IMR-90 (cell line): ENCODE results near the gene GJA10. TPM values are rescaled to one million over a fixed set of nuclear protein-coding genes. Genes with fewer than 3 reads are reported as not detected.

ENCODE experiments used
- ATAC-seq: fragments of 200-7000 bp; cut with Tn5 transposase; 2 replicates; pipeline ENCODE4 v1.9.1; 2020; ENCODE audit warnings: low read depth, mild to moderate bottlenecking, moderate library complexity
- BruUV-seq: library from RNA; stranded (reverse); fragments of 400-500 nt; replicated peaks from 2 replicates; lab custom pipeline; 2021; lab: Mats Ljungman, UMichigan
- CTCF ChIA-PET: fragments of 300-600 bp; formaldehyde crosslinking; extraction: SDS; loops from one replicate; lab custom pipeline; 2021; ENCODE audit warnings: antibody characterized with exemption; lab: Yijun Ruan, JAX
- POLR2A ChIA-PET: fragments of 300-600 bp; sonication (Branson Sonifier 250); formaldehyde crosslinking; loops from one replicate; lab custom pipeline; 2022; ENCODE audit warnings: antibody characterized with exemption; ENCODE audit not compliant: unreplicated experiment; lab: Charles Lee
- DNase-seq: peaks from one replicate; pipeline ENCODE4 v3.0.0; 2013
- H2AFZ ChIP-seq: replicated peaks from 2 replicates; pipeline ENCODE3; 2013; ENCODE audit warnings: low read length, mild to moderate bottlenecking; ENCODE audit not compliant: poor library complexity
- H2AK5ac ChIP-seq: 2 replicates; pipeline ENCODE4 v1.6.1; 2013; ENCODE audit warnings: low read depth, low read length, inconsistent platforms
- H2AK9ac ChIP-seq: replicated peaks from 2 replicates; pipeline ENCODE3; 2013; ENCODE audit warnings: mild to moderate bottlenecking, low read depth, low read length, moderate library complexity; ENCODE audit not compliant: poor library complexity
- H2BK120ac ChIP-seq: 2 replicates; pipeline ENCODE4 v1.6.1; 2013; ENCODE audit warnings: low read depth, low read length, inconsistent platforms
- H2BK15ac ChIP-seq: 3 replicates; pipeline ENCODE4 v1.6.1; 2013; ENCODE audit warnings: low read depth, low read length, inconsistent platforms
- H2BK20ac ChIP-seq: 2 replicates; pipeline ENCODE4 v1.6.1; 2013; ENCODE audit warnings: low read depth, mild to moderate bottlenecking, inconsistent platforms, low read length, moderate library complexity
- H2BK5ac ChIP-seq: 2 replicates; pipeline ENCODE4 v1.6.1; 2013; ENCODE audit warnings: mild to moderate bottlenecking, low read depth, low read length, inconsistent platforms; ENCODE audit not compliant: poor library complexity, severe bottlenecking
- H3K14ac ChIP-seq: replicated peaks from 2 replicates; pipeline ENCODE4 v1.6.1; 2013; ENCODE audit warnings: low read depth, low read length, inconsistent platforms
- H3K18ac ChIP-seq: 2 replicates; pipeline ENCODE4 v1.6.1; 2013; ENCODE audit warnings: low read depth, low read length, control low read depth
- H3K23ac ChIP-seq: 2 replicates; pipeline ENCODE4 v1.6.1; 2013; ENCODE audit warnings: low read depth, low read length, inconsistent platforms
- H3K27ac ChIP-seq: 2 replicates; pipeline ENCODE4 v1.5.1; 2013; ENCODE audit warnings: mild to moderate bottlenecking, control low read depth, low read length; ENCODE audit not compliant: insufficient read depth
- H3K27me3 ChIP-seq: 2 replicates; pipeline ENCODE4 v1.6.1; 2013; ENCODE audit warnings: low read length; ENCODE audit not compliant: control insufficient read depth, insufficient read depth
- H3K36me3 ChIP-seq: 2 replicates; pipeline ENCODE4 v1.6.1; 2013; ENCODE audit warnings: low read length, mixed read lengths; ENCODE audit not compliant: control insufficient read depth, insufficient read depth
- H3K4ac ChIP-seq: 2 replicates; pipeline ENCODE4 v1.6.1; 2013; ENCODE audit warnings: low read depth, low read length, inconsistent platforms
- H3K4me1 ChIP-seq: 2 replicates; pipeline ENCODE4 v1.6.1; 2013; ENCODE audit warnings: low read length, mixed read lengths; ENCODE audit not compliant: control insufficient read depth, insufficient read depth
- H3K4me2 ChIP-seq: 2 replicates; pipeline ENCODE4 v1.6.1; 2013; ENCODE audit warnings: low read depth, mild to moderate bottlenecking, control low read depth, low read length, moderate library complexity
- H3K4me3 ChIP-seq: 2 replicates; pipeline ENCODE4 v1.5.1; 2013; ENCODE audit warnings: low read depth, mild to moderate bottlenecking, control low read depth, low read length, moderate library complexity; ENCODE audit not compliant: insufficient read depth
- H3K56ac ChIP-seq: 2 replicates; pipeline ENCODE4 v1.6.1; 2013; ENCODE audit warnings: low read length, inconsistent platforms; ENCODE audit not compliant: insufficient read depth; ENCODE audit errors: extremely low read depth
- H3K79me1 ChIP-seq, 2 experiments: 2 replicates each; pipeline ENCODE4 v1.6.1; 2013; ENCODE audit warnings: low read length in 2 of 2, inconsistent platforms in 1 of 2, low read depth in 1 of 2
- H3K9ac ChIP-seq: 2 replicates; pipeline ENCODE4 v1.6.1; 2013; ENCODE audit warnings: low read depth, low read length, control low read depth
- H3K9me1 ChIP-seq: 2 replicates; pipeline ENCODE4 v1.6.1; 2013; ENCODE audit warnings: low read length, inconsistent platforms; ENCODE audit not compliant: insufficient read depth
- H3K9me3 ChIP-seq: 2 replicates; pipeline ENCODE4 v1.6.1; 2013; ENCODE audit warnings: low read length; ENCODE audit not compliant: control insufficient read depth, insufficient read depth
- H4K20me1 ChIP-seq: 2 replicates; pipeline ENCODE4 v1.6.1; 2013; ENCODE audit warnings: low read length, inconsistent platforms; ENCODE audit not compliant: insufficient read depth
- H4K5ac ChIP-seq: 2 replicates; pipeline ENCODE4 v1.6.1; 2013; ENCODE audit warnings: mild to moderate bottlenecking, low read depth, low read length, control low read depth
- H4K8ac ChIP-seq, 2 experiments: 2 replicates each; pipeline ENCODE4 v1.6.1; 2013; ENCODE audit warnings: low read depth in 2 of 2, low read length in 2 of 2, control low read depth in 1 of 2, inconsistent platforms in 1 of 2
- H4K91ac ChIP-seq: 2 replicates; pipeline ENCODE4 v1.6.1; 2013; ENCODE audit warnings: low read depth, low read length, inconsistent platforms; ENCODE audit not compliant: insufficient read depth
- BHLHE40 ChIP-seq: fragments of 150-350 bp; IDR thresholded peaks from 2 replicates; pipeline ENCODE4 v1.6.1; 2016; ENCODE audit warnings: mild to moderate bottlenecking, low read depth, low read length
- CEBPB ChIP-seq: IDR thresholded peaks from 2 replicates; pipeline ENCODE4 v1.6.1; 2012; ENCODE audit warnings: low read depth, low read length, improper control_type of control experiment
- CHD1 ChIP-seq: IDR thresholded peaks from 2 replicates; pipeline ENCODE4 v1.6.1; 2012; ENCODE audit warnings: low read depth, low read length, improper control_type of control experiment
- FOS ChIP-seq: fragments of 150-350 bp; IDR thresholded peaks from 2 replicates; pipeline ENCODE4 v1.6.1; 2016; ENCODE audit warnings: low read depth, low read length
- MAFK ChIP-seq: IDR thresholded peaks from 2 replicates; pipeline ENCODE4 v1.6.1; 2012; ENCODE audit warnings: low read depth, low read length, improper control_type of control experiment
- POLR2A ChIP-seq: IDR thresholded peaks from 2 replicates; pipeline ENCODE4 v1.6.1; 2012; ENCODE audit warnings: mild to moderate bottlenecking, low read depth, low read length
- RCOR1 ChIP-seq: IDR thresholded peaks from 2 replicates; pipeline ENCODE4 v1.6.1; 2012; ENCODE audit warnings: mild to moderate bottlenecking, low read length, improper control_type of control experiment; ENCODE audit not compliant: insufficient replicate concordance
- RFX5 ChIP-seq: IDR thresholded peaks from 2 replicates; pipeline ENCODE4 v1.8.0; 2012; ENCODE audit warnings: low read depth, mild to moderate bottlenecking, low read length, moderate library complexity
- SMC3 ChIP-seq: fragments of 150-350 bp; IDR thresholded peaks from 2 replicates; pipeline ENCODE4 v1.6.1; 2016; ENCODE audit warnings: low read depth, mild to moderate bottlenecking, antibody characterized with exemption, low read length, moderate library complexity
- WGBS, 2 experiments: methylation state at CpG; one replicate each; pipeline versions ENCODE4 v1.1.5 to v1.1.7; 2013; ENCODE audit warnings: missing lambda C conversion rate in 2 of 2; ENCODE audit not compliant: insufficient read length in 1 of 2; ENCODE audit errors: extremely low coverage in 2 of 2; 5-methylcytosine and 5-hydroxymethylcytosine counted together
- dilution Hi-C: fragments of 300-500 bp; cut with HindIII; formaldehyde crosslinking; loops from one replicate; pipeline ENCODE4 v1.14.3; 2018; ENCODE audit warnings: low sequenced_read_pairs; ENCODE audit not compliant: unreplicated experiment
- in situ Hi-C: fragments of 300-500 bp; cut with MboI; formaldehyde crosslinking; loops from 3 replicates; pipeline ENCODE4 v1.14.3; 2019; ENCODE audit warnings: low sequenced_read_pairs, inconsistent platforms, mixed read lengths
- intact Hi-C: fragments of 100-400 bp; cut with micrococcal nuclease; formaldehyde crosslinking; loops from 2 replicates; pipeline ENCODE4 v1.10.0; 2022
- polyA plus RNA-seq, 3 experiments: library from polyadenylated mRNA; depleted of rRNA; stranded (reverse); fragments of >200 nt; gene quantifications; 2 replicates each; pipeline ENCODE4 v1.2.3, GENCODE V29; 2012; ENCODE audit warnings: low replicate concordance in 1 of 3
- total RNA-seq: library from RNA; depleted of rRNA; stranded (reverse); fragments of >200 nt; gene quantifications from 2 replicates; pipeline ENCODE4 v1.2.3, GENCODE V29; 2012
- TF ChIP-seq, protein P1 (sequence below): fragments of 150-350 bp; IDR thresholded peaks from 2 replicates; pipeline ENCODE4 v1.6.1; 2017; ENCODE audit warnings: mild to moderate bottlenecking, antibody characterized with exemption, low read length, low read depth

GJA10 gene
- total and polyA plus RNA-seq, 2 of the 4 experiments (the other 2 are of a cell fraction): not detected

- Histone ChIP-seq H3K36me3 (no peaks in the 10 kb centered on the region), H3K9ac (no peak overlapping the region), H3K27me3 (no peaks in the 10 kb centered on the region; the same call in 1 of the 2 replicates), H3K27ac (no peak overlapping the region), H3K4ac (no peak overlapping the region), H2AFZ (no peak overlapping the region), H3K4me3 (no peak overlapping the region), H3K56ac (no peak overlapping the region), H2BK5ac (no peak overlapping the region), H3K4me2 (no peak overlapping the region), H2BK15ac (no peak overlapping the region), H3K23ac (no peak overlapping the region), H3K79me1 (no peaks in the 10 kb centered on the region), H3K14ac (no peak overlapping the region), H4K8ac (no peak overlapping the region), H3K4me1 (no peaks in the 10 kb centered on the region; the same call in 1 of the 2 replicates), H2BK120ac (no peak overlapping the region), H2AK9ac (no peak overlapping the region), H3K18ac (no peak overlapping the region), H2AK5ac (no peak overlapping the region), H4K5ac (no peak overlapping the region), H3K9me1 (no peaks in the 10 kb centered on the region), H4K91ac (no peak overlapping the region), H2BK20ac (no peak overlapping the region), H3K9me3 (no peaks in the 10 kb centered on the region), H4K20me1 (no peaks in the 10 kb centered on the region)
- POLR2A ChIA-PET: no interaction called here
- no peak for ATAC-seq
- no peak for DNase-seq
- TF ChIP-seq SMC3: no peak
- no peak for TF ChIP-seq RCOR1
- no peak for TF ChIP-seq FOS
- TF ChIP-seq CEBPB: no peak
- no peak for TF ChIP-seq MAFK
- no peak for TF ChIP-seq CHD1
- no peak for TF ChIP-seq POLR2A
- TF ChIP-seq, protein P1, sequence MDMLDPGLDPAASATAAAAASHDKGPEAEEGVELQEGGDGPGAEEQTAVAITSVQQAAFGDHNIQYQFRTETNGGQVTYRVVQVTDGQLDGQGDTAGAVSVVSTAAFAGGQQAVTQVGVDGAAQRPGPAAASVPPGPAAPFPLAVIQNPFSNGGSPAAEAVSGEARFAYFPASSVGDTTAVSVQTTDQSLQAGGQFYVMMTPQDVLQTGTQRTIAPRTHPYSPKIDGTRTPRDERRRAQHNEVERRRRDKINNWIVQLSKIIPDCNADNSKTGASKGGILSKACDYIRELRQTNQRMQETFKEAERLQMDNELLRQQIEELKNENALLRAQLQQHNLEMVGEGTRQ: no peak
- TF ChIP-seq BHLHE40: no peak
- no peak for TF ChIP-seq RFX5
- BruUV-seq: no TSS peak
- intact Hi-C loops (no loop called here), in situ Hi-C loops (no loop called here), dilution Hi-C loops (no loop called here)
- 86% methylated on average over 3 of the region's 5 CpGs; no CpG with 5 or more reads in 1 of the 2 experiments for WGBS, 2 experiments
- CTCF ChIA-PET: no interaction called here
These were observed 30.0 kb downstream of the GJA10 start for GRCh38 chr6:89924231-89924630.
